K562 (cell line): ENCODE data around the gene DNAH10. TPM values are rescaled to one million over a fixed set of nuclear protein-coding genes. Genes with fewer than 3 reads are reported as not detected.

ENCODE experiments used
- ATAC-seq: fragments of 200-7000 bp; cut with Tn5 transposase; 3 replicates; pipeline ENCODE4 v1.9.1; 2020; ENCODE audit warnings: moderate library complexity
- BruUV-seq: library from RNA; stranded (reverse); fragments of 400-500 nt; replicated peaks from 2 replicates; lab custom pipeline; 2021; lab: Mats Ljungman, UMichigan
- CTCF ChIA-PET: fragments of 300-600 bp; formaldehyde crosslinking; extraction: SDS; loops from one replicate; lab custom pipeline; 2021; ENCODE audit warnings: low intra/inter-chr PET ratio; lab: Yijun Ruan, JAX
- POLR2A ChIA-PET: fragments of 300-600, 350-650 bp; sonication (Branson Sonifier 250); formaldehyde crosslinking; extraction: SDS; loops from one replicate; lab custom pipeline; 2021; ENCODE audit warnings: antibody characterized with exemption, inconsistent platforms; lab: Yijun Ruan, JAX
- DNase-seq, 4 experiments: peaks; one replicate each; pipeline versions ENCODE4 v3.0.0 to v3.0.0-alpha.2; 2011 to 2018; ENCODE audit warnings: low spot score in 3 of 4, mixed read lengths in 3 of 4; ENCODE audit errors: extremely low read depth in 1 of 4
- FAIRE-seq: peaks from 2 replicates; lab custom pipeline; 2011; peaks lifted over from hg19 to GRCh38; lab: Jason Lieb, UNC
- H2AFZ ChIP-seq: 2 replicates; pipeline ENCODE4 v1.6.0; 2011; ENCODE audit warnings: low read depth, low read length, control low read depth, inconsistent platforms
- H3K27ac ChIP-seq: fragments of 200-600 bp; 3 replicates; pipeline ENCODE4 v1.8.0; 2011; ENCODE audit warnings: low read depth, mild to moderate bottlenecking, control low read depth, inconsistent platforms, low read length, moderate library complexity, mixed read lengths; ENCODE audit errors: extremely low read depth
- H3K27me3 ChIP-seq, 2 experiments: fragments of 300-600 bp in 1 of 2; 2 replicates in 1 of 2; 3 replicates in 1 of 2; pipeline versions ENCODE4 v1.6.0 to v1.8.0; 2011; ENCODE audit warnings: inconsistent platforms in 2 of 2, low read length in 2 of 2, mild to moderate bottlenecking in 1 of 2, mixed read lengths in 1 of 2, moderate library complexity in 1 of 2; ENCODE audit not compliant: control insufficient read depth in 2 of 2, insufficient read depth in 2 of 2
- H3K36me3 ChIP-seq: fragments of 300-600 bp; 3 replicates; pipeline ENCODE4 v1.8.0; 2011; ENCODE audit warnings: mild to moderate bottlenecking, low read length, inconsistent platforms; ENCODE audit not compliant: control insufficient read depth, insufficient read depth
- H3K4me1 ChIP-seq, 2 experiments: fragments of 200-600 bp in 1 of 2; replicated peaks in 1 of 2; 2 replicates in 1 of 2; 3 replicates in 1 of 2; pipeline versions ENCODE4 v1.5.1 to v1.8.0; 2011; ENCODE audit warnings: inconsistent platforms in 2 of 2, low read length in 2 of 2, mild to moderate bottlenecking in 1 of 2, mixed read lengths in 1 of 2, moderate library complexity in 1 of 2; ENCODE audit not compliant: control insufficient read depth in 2 of 2, insufficient read depth in 2 of 2
- H3K4me2 ChIP-seq: 2 replicates; pipeline ENCODE4 v1.6.1; 2011; ENCODE audit warnings: low read length, control low read depth, inconsistent platforms, mixed read lengths; ENCODE audit not compliant: insufficient read depth
- H3K4me3 ChIP-seq: fragments of 200-600 bp; sonication (generic), shearing (Covaris generic); 2 replicates; pipeline ENCODE4 v1.5.1; 2016; ENCODE audit warnings: control low read depth, inconsistent platforms
- H3K79me2 ChIP-seq: fragments of 200-600 bp; 3 replicates; pipeline ENCODE4 v1.8.0; 2011; ENCODE audit warnings: low read length, inconsistent platforms; ENCODE audit not compliant: control insufficient read depth, insufficient read depth
- H3K9ac ChIP-seq, 2 experiments: 2 replicates each; pipeline versions ENCODE4 v1.6.0 to v1.6.1; 2011; ENCODE audit warnings: low read depth in 2 of 2, low read length in 2 of 2, control low read depth in 1 of 2, inconsistent platforms in 1 of 2, mild to moderate bottlenecking in 1 of 2, mixed read lengths in 1 of 2; ENCODE audit not compliant: insufficient read depth in 1 of 2
- H3K9me1 ChIP-seq: one replicate; pipeline ENCODE4 v1.6.0; 2011; ENCODE audit warnings: inconsistent platforms, mild to moderate bottlenecking, low read length, moderate library complexity; ENCODE audit not compliant: control insufficient read depth, insufficient read depth
- H3K9me3 ChIP-seq: replicated peaks from 2 replicates; pipeline ENCODE4 v1.5.1; 2011; ENCODE audit warnings: low read depth, low read length, inconsistent platforms; ENCODE audit not compliant: control insufficient read depth, insufficient read depth
- H4K20me1 ChIP-seq: replicated peaks from 2 replicates; pipeline ENCODE4 v1.6.1; 2011; ENCODE audit warnings: low read length, inconsistent platforms, mixed read lengths; ENCODE audit not compliant: control insufficient read depth, insufficient read depth
- PRDM10 ChIP-seq: fragments of 450-650 bp; IDR thresholded peaks from 2 replicates; pipeline ENCODE4 v1.6.1; 2018; ENCODE audit not compliant: partially characterized antibody
- SLC30A9 ChIP-seq: fragments of 250-450 bp; sonication (Bioruptor Pico); IDR thresholded peaks from 2 replicates; pipeline ENCODE4 v1.8.0; 2022; ENCODE audit warnings: mild to moderate bottlenecking, moderate library complexity
- TCF15 ChIP-seq: fragments of 250-450 bp; sonication (Bioruptor Pico); IDR thresholded peaks from 2 replicates; pipeline ENCODE4 v1.8.0; 2022; ENCODE audit warnings: moderate library complexity, mild to moderate bottlenecking, inconsistent platforms
- UBTF ChIP-seq, 2 experiments: IDR thresholded peaks; 2 replicates each; pipeline ENCODE4 v1.6.1; 2012; ENCODE audit warnings: improper control_type of control experiment in 2 of 2, low read depth in 2 of 2, low read length in 2 of 2, borderline replicate concordance in 1 of 2
- VEZF1 ChIP-seq: fragments of 200-800 bp; sonication (Bioruptor generic); IDR thresholded peaks from 2 replicates; pipeline ENCODE4 v1.6.1; 2017; ENCODE audit warnings: missing genetic modification characterization, missing compliant biosample characterization
- ZNF740 ChIP-seq, 3 experiments: fragments of 200-800 bp in 1 of 3; sonication (Bioruptor generic) in 1 of 3; sonication (generic) in 1 of 3; formaldehyde crosslinking in 1 of 3; IDR thresholded peaks; 2 replicates each; pipeline versions ENCODE4 v1.6.1 to v1.8.0; 2016 to 2022; ENCODE audit warnings: mild to moderate bottlenecking in 2 of 3, missing compliant biosample characterization in 2 of 3, missing genetic modification characterization in 2 of 3, missing genetic modification reagents in 1 of 3
- WGBS: fragments of 100-300 bp; shearing (Covaris generic); methylation state at CpG from one replicate; pipeline ENCODE4 v1.1.6; 2016; ENCODE audit warnings: low coverage, mixed read lengths; ENCODE audit not compliant: insufficient coverage; ENCODE audit errors: missing lambda C conversion rate; 5-methylcytosine and 5-hydroxymethylcytosine counted together
- in situ Hi-C: fragments of 300-500 bp; cut with MboI; formaldehyde crosslinking; loops from 4 replicates; pipeline ENCODE4 v1.15.0; 2018; ENCODE audit warnings: inconsistent platforms, mixed read lengths
- intact Hi-C: fragments of 100-400 bp; cut with micrococcal nuclease; formaldehyde crosslinking; loops from 2 replicates; pipeline ENCODE4 v1.14.2; 2022
- polyA plus RNA-seq, 8 experiments: library from polyadenylated mRNA; depleted of rRNA in 4 of 8; stranded (reverse) in 5 of 8; unstranded in 3 of 8; fragments of >200 nt; fragmentation: Nextera tagmentation in 2 of 8; fragmentation: Illumina TruSeq in 1 of 8; extraction: Ambion mirVana in 2 of 8; extraction: Trizol in 1 of 8; gene quantifications; 2 replicates each; pipeline versions ENCODE4 v1.2.1 to v1.2.3, GENCODE V29; 2011 to 2014; ENCODE audit warnings: inconsistent platforms in 1 of 8, missing spikeins in 1 of 8
- total RNA-seq, 7 experiments: library from RNA; depleted of rRNA in 6 of 7; stranded (reverse); fragments of >200 nt in 6 of 7; fragmentation: Illumina TruSeq in 2 of 7; extraction: Trizol in 2 of 7; gene quantifications; 2 replicates each; pipeline versions ENCODE4 v1.2.1 to v1.2.3, GENCODE V29; 2011 to 2021; ENCODE audit warnings: low replicate concordance in 1 of 7

The DNAH10 gene
- total and polyA plus RNA-seq, 9 of the 15 experiments (the other 6 are each of a cell fraction or from before 2014, with no cell fraction given) = 0.01 to 0.06 (median 0.04) TPM; not detected in 1

DNA sequence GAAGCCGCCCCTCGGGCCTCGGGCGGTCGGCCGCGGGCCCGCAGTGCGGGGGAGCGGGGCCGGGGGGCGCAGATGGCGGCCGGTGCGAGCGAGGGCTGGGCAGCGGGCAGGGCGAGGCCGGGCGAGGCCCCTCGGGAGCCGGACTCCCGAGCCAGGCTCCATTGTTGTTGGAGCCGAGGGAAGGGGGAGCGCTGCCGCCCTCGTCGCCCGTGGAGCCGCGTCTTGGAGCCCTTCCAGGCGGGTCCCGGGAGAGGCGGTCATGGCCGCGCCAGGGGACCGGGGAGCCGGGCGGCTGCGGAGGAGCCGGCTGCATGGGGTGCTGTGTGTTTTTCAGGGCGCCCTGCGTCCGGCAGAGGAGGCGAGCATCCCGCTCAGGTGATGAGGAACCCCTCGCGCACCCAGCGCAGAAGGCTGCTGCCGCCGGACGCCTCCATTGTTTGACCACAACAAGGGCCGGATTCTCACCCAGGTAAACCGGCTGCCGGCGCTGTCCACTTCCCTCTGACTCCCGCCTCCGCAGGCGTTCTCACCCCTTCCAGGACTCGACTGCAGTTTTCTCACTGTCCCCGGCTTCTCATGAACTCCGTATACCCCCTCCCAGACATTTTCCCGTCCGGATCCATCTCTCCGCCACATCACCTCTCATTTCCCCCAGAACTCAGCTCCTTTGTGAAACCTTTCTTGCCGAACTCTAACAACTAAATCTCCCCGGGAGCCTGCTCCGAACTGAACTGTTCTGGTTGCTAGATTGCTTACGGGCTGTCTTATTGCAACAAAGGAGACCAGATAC is 211.6 kb downstream of the DNAH10 start:
- Histone ChIP-seq H3K27me3 (no peaks in the 10 kb centered on the region), H3K4me3 (peak overlapping the region; percentile 80), H3K9me1 (peaks cover 2% of the 10 kb centered on the region), H2AFZ (peak overlapping the region; percentile 72), H3K9me3 (no peaks in the 10 kb centered on the region), H3K9ac (peak overlapping the region; percentile 67 to 94), H4K20me1 (no peaks in the 10 kb centered on the region), H3K4me2 (peak overlapping the region; percentile 73), H3K36me3 (peaks cover 28% of the 10 kb centered on the region; the same call in 2 of the 3 replicates), H3K79me2 (peaks cover 42% of the 10 kb centered on the region), H3K27ac (peak overlapping the region; percentile 61), H3K4me1 (peaks cover 12 to 16% of the 10 kb centered on the region in 2 experiments; a peak in 3 of 5 replicates)
- DNase-seq = peak in 2 of 4 experiments; percentile 25 to 66
- ATAC-seq = peak; percentile 50
- ChIA-PET CTCF (no interaction called here), POLR2A (interaction anchor here (0.7 to 1.1 kb wide), 3 partner anchors 11 to 749 kb away, joined by 3 to 6 read pairs (median 4); no protein-coding TSS in a partner anchor)
- no TSS peak for BruUV-seq
- in situ Hi-C loops (no loop called here), intact Hi-C loops (no loop called here)
- 1% methylated on average over 38 of the region's 69 CpGs for WGBS
- no peak for FAIRE-seq
- TF ChIP-seq VEZF1 (CRISPR knock-in tag) = no peak
- TF ChIP-seq PRDM10 = peak; percentile 42
- TF ChIP-seq SLC30A9 (CRISPR knock-in tag) = no peak
- no peak for TF ChIP-seq TCF15 (CRISPR knock-in tag)
- TF ChIP-seq UBTF (IDR thresholded peaks at IDR 0.05; ENCODE audit: borderline replicate concordance in 1 of 2, low read depth in 2 of 2, low read length in 2 of 2) = peak; percentile 48 to 92; a peak in 3 of 4 replicates
- 0 out of 2 replicates have a peak, but pooled peaks have one; percentile 33 for TF ChIP-seq ZNF740 (CRISPR knock-in tag; IDR thresholded peaks at IDR 0.05)
- no peak for TF ChIP-seq ZNF740 (tag; IDR thresholded peaks at IDR 0.05)
